Stimulated activated CD4-positive, alpha-beta T cell treated with anti-CD3 and anti-CD28 coated beads, Interleukin-1b, Interleukin-23, amount 100 ng/mL, for 1 hour (primary cell): ENCODE data around the gene UBASH3A.

Experiments used
- DNase-seq, 2 donors: peaks; one replicate each; pipeline ENCODE4 v3.0.0-alpha.2; 2020; ENCODE audit warnings: low read depth in 2 of 2

Gene UBASH3A, protein sequence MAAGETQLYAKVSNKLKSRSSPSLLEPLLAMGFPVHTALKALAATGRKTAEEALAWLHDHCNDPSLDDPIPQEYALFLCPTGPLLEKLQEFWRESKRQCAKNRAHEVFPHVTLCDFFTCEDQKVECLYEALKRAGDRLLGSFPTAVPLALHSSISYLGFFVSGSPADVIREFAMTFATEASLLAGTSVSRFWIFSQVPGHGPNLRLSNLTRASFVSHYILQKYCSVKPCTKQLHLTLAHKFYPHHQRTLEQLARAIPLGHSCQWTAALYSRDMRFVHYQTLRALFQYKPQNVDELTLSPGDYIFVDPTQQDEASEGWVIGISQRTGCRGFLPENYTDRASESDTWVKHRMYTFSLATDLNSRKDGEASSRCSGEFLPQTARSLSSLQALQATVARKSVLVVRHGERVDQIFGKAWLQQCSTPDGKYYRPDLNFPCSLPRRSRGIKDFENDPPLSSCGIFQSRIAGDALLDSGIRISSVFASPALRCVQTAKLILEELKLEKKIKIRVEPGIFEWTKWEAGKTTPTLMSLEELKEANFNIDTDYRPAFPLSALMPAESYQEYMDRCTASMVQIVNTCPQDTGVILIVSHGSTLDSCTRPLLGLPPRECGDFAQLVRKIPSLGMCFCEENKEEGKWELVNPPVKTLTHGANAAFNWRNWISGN

DNA sequence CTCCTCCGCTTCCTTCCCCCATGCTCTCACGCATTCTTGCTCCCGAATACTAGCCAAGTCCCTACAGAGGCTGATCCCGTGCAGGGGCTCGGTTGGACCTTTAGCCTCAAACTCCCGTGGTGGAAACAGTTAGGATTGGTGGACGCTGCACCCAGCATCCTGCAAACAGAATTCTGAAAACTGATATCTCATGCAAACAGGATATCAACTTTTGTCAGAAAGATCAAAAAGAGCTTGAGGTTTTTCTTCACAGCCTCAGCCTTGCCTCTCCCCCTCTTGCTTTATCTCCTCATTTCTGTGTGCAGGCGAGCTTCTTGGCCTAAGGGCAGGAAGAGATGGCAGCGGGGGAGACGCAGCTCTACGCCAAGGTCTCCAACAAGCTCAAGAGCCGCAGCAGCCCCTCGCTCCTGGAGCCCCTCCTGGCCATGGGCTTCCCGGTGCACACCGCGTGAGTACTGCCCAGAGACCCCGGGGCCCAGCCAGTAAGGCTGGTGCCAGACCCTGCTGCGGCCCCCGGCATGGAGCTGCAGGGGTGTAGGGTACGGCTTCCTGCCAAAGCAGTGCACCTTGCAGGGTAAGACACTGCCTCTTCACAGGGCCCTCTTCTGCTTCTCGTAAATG is at the start of gene UBASH3A:
Gene UBASH3A, plus strand, starts transcription at position 292 of the 621 bp plus-strand sequence. Its CDS starts 44 bp downstream, at position 336.
- DNase-seq, result no peak

DNA sequence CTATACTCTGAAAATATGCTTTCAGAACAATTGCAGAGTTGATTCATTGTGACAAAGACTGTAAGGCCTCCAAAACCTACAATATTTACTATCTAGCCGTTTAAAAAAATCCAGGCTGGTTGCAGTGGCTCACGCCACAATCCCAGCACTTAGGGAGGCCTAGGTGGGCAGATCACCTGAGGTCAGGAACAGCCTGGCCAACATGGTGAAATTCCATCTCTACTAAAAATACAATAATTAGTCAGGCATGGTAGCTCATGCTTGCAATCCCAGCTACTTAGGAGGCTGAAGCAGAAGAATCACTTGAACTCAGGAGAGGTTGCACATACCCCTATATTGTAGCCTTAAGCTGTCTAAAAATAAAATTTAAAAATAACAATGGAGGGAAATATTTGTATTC is 47.7 kb upstream of the UBASH3A start:
- DNase-seq, result no peak

DNA sequence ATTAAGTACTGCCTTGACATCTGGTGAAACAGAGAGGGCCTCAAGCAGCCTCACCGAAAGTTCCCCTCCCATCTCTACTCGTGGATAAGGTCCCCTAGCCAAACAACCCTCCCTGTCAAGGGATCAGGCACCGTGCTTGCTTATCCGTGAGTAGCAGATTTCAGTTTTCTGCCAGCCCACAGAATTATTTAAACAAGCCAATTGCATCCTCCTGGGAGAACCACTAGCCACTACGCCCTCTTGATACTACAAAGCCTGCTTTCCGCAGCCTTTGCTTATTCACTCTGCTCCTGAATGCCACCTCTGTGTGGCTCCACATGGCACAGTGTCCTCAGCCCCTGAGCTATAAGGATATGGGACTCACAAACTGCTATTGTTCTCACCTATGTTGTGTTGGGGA is 47.1 kb upstream of the UBASH3A start:
- no peak for DNase-seq

DNA sequence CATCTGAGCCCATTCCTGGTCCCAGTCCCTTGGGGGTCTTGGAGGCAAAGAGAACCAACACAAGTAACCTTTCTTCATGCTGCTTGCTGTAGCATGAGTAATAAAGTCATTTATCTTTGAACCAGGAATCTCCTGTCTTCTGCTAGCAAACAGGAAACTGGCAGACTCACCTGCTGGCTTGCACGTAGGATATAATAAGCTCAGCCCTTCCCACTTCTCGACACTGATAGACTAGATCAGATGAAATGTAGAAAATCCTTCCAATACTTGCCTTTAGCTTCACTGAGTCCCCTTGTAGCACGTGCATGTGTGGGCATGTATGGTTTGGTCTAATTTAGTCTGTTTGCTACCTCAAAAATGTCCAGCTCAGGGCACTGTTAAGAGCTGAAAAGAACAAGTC is 46.4 kb upstream of the UBASH3A start:
- DNase-seq, result no peak

DNA sequence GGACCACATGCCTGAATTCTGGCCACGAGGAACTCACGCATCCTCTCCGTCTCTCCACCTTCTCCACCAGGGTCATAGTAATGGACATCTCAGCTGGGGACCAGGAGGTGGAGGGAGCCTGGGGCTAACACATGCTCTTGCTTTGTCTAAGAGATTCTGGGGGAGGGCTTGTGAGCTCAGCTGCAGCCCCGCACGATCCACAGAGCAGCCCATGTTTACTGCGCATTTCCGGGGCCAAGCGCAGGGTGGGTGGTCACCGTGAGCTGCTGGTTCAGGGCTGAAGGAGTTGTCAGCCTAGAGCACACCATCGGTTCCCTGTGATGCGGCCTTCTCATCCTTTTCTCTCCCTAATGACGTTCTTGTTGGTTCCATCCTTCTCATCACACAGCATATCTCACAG is 45.4 kb upstream of the UBASH3A start:
- no peak for DNase-seq

DNA sequence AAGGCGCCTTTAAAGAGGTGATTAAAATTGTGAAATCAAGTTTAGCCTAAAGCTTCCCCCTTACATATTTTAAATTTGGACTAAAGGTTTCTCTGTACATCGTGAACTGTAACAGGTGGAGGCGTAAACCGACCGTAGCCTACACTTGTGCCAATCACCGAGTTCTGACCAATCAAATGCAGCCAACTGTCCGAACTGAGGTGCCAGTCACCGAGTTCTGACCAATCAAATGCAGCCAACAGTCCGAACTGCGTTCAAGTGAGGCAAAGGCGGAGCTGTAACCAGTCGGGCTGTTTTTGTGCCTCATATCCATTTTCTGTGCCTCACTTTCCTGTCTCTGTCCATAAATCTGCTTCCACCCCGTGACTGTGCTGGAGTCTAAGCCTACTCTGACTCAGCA is 44.8 kb upstream of the UBASH3A start:
- no peak for DNase-seq

DNA sequence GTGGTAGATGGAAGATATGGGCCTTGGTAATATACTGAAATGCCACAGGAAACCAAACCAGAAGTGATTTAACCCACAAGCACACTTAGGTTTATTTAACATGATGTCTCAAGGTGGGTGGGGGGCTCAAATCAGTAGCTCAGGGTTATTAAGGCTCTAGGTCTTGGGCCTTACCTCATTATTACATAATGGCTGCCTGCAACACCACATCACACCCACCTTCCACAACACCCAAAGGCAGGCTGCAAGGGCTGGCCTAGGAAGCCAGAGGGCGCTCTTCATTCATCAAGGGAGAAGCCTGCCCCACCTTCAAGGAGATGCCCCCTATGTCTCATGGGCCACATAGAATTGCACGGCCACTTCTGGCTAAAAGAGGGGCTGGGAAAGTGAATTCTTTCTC is 43.4 kb upstream of the UBASH3A start:
- DNase-seq, result no peak

DNA sequence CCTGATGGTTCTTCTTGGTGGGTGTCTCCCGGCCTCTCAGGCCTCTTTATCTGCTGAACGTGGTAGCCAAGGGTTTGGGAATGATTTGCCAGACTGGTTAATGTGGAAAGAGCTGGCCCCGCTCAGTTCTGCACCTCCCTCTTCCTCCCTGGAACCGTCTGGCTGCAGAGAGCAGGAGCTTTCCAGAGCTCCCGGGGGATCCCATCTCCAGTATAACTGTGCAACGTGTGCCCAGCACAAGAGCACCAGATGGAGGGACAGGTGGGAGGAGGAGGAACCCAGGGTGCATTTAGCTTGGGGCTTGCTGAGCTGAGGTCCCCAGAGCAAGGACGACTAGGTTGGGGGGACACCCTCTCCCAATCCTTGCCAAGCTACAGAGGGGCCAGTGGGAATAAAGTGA is 42.4 kb upstream of the UBASH3A start:
- DNase-seq, result no peak

DNA sequence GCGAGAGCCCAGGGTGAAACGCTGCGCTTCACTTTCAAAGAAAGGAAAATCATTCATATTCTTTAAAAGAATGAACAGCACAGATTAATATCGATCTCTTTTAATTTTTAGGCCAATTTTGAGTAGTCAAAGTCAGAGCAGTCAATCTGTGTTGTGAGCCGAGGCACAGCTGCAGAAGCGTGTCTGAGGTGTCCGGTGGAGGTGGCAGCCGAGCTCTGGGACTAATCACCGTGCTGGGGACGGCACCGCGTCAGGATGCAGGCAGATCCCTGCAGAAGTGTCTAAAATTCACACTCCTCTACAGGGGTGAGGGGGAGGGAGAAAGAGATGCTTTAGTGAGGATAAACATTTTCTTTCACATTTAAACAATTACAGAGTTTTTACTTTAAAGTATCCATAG is 41.5 kb upstream of the UBASH3A start:
- no peak for DNase-seq

DNA sequence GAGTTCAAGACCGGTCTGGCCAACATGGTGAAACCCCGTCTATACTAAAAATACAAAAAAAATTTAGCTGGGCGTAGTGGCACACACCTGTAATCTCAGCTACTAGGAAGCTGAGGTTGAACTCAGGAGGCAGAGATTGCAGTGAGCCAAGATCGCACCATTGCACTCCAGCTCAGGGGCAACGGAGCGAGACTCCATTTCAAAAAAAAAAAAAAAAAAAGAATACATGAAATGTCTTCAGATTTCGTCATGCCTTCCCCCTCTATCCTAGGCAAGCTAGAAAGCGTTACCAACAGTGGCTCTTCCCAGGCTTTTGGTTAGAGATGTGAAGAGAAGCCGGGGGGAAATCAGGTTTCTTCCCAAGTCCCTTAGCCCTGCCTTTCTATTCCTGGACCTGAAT is 41.0 kb upstream of the UBASH3A start:
- DNase-seq, result no peak

DNA sequence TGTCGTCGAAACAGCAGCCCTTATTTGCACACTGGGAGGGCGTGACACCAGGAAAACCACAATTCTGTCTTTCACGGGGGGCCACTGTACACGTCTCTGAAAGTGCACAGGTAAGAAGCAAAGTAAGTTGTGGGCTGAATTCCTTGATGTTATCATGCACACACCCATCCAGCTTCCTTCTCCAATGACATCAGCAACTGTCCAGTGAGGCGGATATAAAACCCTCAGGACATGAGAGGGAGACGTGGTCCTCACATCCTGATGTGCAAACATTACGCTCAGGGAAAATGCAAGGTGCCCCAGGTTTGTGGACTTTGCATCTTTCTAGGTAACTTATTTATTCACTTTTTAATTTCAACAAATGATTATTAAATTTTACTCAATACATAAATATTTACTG is 40.4 kb upstream of the UBASH3A start:
- no peak for DNase-seq

DNA sequence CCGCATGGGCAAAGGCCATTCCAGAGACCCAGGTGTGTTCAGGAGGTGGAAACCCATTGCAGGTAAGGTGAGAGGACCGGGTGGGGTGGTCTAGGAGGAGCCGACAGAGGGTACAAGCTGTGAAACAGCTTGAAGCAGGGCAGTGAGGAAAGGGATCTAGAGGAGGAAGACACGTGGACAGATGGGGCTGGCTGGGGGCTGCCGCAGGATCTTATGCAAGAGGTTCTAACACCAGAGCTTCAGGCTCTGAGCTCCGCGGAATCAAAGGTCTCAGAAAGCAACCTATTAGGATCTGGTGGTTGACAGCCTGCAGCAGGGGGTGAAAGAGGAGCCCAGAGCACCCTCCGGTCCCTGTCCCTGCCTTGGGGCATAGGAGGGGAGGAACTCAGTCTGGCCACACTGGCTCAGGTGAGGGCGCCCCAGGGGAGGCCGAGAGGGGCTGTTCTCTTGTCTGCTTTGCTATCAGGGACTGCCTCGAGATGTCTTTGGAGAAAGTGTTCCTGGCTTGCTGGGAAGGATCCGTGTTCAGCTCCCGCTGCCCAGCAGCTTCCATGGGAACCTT is 39.3 kb upstream of the UBASH3A start:
- no peak for DNase-seq

DNA sequence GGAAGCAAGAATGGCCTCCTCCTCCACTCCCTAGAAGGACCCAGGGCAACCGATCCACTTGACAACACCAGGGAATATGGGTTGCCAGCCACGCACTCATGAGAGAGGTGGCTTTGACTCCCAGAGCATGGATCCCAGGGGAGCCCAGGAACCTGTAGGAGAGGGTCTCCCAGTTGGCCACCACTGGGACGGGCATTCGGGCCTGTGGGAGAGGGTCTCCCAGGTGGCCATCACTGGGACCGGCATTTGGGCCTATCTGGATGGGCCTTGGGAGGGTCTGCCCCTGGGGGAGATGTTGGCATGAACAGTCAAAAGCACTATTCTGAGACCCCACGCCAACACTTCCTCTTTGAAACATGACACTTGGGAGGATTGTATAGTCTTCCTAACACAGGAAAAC is 37.9 kb upstream of the UBASH3A start:
- DNase-seq, result no peak

DNA sequence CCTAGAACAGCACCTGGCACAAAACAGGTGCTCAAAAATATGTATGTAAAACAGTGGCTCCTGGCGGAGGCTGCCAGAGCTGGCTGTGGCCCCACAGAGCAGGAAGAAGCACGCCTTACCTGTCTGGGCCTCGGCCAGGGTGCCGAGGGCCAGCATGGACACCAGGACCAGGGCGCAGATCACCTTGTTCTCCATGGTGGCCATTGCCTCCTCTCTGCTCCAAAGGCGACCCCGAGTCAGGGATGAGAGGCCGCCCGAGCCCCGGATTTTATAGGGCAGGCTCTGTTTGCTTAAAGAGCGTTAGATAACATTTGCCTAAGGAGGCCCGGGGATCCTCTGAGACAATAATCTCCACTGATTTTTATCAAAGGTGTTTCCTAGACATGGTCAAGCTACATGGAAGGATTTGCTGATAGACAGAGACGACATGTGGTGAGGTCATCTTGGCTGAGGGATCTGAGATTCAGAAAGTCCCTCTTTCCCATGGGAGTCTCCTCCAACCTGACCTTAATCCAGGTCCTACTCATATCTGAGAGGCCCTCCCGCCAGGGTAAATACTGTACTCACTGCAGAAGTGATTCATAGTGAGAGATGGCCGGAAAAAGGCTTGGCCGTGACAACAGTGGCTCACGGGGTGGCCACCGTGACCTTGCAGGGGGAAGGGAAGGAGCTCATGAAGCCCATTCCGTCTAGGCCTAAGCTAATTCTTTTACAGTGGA is 37.3 kb upstream of the UBASH3A start, which contains the start of gene TFF1:
Gene TFF1, minus strand, starts transcription at position 244 of the 719 bp plus-strand sequence. Its CDS starts 40 bp downstream, at position 204.
- DNase-seq, result no peak

DNA sequence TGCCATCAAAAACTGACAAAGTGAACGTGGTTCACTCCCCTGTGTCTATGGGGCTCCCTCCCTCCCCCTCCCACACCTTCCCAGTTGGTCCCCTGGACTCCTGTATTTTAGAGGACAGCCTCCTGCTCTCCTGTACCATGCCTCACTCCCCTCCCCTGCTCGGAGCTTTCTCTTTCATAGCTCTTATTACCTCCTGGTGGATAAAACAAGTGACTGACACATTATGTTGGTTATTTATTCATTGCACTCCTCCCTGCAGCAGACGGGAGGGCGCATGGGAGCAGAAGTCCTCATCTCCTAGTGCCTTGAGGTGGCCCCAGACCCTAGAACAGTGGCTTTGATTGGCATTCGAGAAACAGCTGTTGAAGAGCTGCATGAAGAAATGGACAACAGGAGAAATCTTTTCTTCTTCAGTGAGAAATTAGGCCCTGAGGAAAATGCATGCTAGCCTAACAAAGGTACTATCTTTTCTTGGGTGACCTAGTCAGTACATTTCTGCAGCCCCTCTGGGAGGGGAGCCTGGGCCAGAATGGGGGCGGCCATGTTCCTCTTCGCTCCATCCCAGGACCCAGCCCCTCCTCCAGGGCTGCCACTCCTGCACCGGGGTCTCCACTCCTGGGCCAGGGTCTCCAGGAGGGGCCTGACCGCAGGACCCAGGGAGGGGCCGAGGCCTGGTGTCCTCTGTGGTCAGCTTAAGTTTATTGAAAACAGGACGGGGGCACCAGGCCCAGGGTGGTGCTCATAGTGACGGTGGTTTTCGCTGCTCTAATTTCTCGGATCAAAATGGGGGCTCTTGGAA is 36.1 kb upstream of the UBASH3A start:
- no peak for DNase-seq

DNA sequence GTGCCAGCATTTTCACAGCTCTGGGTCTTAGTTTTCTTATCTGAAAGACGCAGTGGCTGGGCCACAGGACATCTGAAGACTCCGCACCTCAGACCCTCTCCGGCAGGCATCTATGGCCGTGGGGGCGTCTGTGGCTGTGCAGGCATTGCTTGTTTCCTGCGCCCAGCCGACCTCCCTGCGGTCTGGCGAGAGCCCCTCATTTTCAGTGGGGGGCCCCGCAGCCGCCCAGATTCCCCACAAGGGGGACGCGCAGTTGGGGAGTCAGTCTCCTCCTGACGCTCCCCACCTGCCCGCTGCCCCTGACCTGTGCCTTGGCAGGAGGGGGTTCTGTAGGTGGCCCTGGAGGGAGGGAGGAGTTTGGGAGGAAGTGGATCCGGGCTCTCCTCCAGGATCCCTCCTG is 33.9 kb upstream of the UBASH3A start:
- no peak for DNase-seq

DNA sequence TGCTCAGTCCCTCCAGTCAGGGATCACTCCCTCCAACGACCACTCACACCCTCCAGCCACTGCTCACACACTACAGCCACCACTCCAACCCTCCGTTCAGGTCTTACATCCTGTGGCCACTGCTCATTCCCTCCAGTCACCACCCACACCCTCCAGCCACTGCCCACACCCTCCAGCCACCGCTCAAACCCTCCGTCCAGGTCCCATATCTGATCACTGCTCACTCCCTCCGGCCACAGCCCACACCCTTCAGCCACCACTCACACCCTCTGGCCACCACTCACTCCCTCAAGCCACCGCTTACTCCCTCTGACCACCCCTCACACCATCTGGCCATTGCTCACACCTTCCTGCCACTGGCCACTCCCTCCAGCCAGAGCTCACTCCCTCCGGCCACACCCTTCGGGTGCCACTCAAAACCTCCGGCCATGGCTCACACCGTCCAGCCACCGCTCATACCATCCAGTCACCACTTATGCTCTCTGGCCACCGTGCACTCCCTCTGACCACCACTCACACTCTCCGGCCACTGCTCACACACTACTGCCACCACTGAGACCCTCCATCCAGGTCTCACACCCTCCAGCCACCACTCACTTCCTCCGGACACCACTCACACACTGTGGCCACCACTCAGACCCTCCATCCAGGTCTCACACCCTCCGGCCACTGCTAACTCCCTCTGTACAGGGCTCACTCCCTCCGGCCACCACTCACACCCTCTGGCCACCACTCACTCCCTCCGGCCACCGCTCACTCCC is 32.6 kb upstream of the UBASH3A start:
- no peak for DNase-seq

DNA sequence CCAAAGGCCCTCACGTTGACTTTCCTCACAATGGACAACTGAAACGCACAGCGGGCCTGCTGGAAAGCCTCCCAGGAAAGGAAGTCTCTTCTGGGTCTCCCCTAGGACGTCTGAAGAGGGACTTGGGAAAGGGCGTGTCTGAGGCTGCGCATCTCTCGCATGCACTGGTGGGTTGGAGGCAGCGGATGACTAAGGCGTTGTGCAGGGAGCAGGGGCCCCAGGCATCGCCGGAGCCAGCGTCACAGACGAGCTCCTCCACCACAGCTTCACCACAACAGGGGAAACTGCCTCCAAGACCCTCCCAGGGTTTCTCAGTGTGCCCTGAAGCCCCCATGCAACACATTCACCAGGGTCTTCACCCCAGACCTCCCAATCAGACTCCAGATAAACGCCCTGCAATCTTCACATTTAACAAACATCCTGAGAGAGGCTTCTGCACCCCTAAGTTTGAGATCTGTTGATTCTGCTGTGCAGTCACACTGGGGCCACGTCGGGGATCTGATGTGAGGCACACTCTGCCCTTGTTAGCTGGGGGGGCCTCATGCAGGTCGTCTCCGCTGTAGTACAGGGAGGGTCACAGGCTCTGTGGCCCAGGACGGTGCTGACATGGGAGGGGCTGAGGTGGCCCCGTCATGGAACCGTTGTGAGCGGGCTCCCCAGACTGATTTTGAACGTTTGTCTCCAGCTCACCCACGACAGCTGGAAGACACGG is 30.4 kb upstream of the UBASH3A start:
- no peak for DNase-seq

DNA sequence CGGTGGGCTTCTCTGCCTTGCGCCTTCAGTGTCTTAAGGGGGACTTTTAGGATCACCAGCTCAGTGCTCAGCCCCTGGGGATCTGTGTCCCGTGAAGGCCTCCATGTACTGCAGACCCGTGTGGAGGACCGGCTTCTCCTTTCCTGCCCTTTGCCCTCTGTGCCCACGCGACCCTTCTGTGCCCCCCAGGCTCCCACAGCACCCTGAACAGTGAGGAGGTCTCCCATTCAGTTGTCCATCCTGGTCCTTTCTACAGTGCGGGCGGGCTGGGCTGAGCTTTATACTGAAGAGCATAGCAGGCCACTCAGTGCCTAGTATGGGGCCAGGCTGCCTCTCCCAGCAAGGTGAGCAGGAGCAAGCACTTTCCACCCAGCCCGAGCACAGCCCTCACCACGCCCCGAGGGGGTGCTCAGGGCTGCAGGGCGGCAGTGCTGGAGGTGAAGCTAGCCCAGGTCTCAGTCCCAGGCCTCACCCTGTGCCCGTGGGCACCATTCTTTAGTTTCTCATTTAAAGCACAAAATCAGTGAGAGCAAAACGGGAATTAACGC is 29.7 kb upstream of the UBASH3A start:
- DNase-seq, result no peak
